D721Med (cell line): Measurements from ENCODE around the gene NME3.

Experiments
- DNase-seq: peaks from one replicate; pipeline ENCODE4 v3.0.0; 2011; ENCODE audit warnings: low spot score; ENCODE audit not compliant: insufficient read length
- FAIRE-seq: peaks from 2 replicates; lab custom pipeline; 2011; peaks lifted over from hg19 to GRCh38; lab: Jason Lieb, UNC
- TF ChIP-seq, protein P1 (sequence below): IDR thresholded peaks from 2 replicates; pipeline ENCODE4 v1.5.1; 2012; ENCODE audit warnings: mild to moderate bottlenecking, control low read depth; ENCODE audit not compliant: insufficient read depth; ENCODE audit errors: missing control alignments

NME3 gene

GRCh38 chr16:1754204-1754603, 17.1 kb downstream of the NME3 start:
- FAIRE-seq: no peak

DNA sequence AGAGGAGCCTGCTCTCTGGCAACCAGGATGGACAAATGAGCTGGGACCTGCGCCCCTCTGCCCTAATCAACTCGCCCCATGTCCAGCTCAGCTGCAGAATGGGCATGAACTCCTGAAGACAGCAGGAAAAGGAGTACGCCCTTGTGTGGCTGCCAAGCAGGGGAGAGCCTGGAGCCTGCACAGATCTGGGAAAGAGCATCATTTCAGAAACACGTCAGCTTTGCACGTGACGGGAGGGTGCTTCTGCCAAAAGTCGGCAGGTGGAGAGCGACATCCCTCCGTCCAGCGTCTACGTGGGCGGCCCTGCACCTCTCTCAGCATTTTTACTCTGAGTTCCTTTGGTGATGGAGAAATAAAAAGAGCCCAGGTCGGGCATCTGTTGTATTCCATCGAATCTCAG, 18.5 kb downstream of the NME3 start:
- TF ChIP-seq, protein P1, sequence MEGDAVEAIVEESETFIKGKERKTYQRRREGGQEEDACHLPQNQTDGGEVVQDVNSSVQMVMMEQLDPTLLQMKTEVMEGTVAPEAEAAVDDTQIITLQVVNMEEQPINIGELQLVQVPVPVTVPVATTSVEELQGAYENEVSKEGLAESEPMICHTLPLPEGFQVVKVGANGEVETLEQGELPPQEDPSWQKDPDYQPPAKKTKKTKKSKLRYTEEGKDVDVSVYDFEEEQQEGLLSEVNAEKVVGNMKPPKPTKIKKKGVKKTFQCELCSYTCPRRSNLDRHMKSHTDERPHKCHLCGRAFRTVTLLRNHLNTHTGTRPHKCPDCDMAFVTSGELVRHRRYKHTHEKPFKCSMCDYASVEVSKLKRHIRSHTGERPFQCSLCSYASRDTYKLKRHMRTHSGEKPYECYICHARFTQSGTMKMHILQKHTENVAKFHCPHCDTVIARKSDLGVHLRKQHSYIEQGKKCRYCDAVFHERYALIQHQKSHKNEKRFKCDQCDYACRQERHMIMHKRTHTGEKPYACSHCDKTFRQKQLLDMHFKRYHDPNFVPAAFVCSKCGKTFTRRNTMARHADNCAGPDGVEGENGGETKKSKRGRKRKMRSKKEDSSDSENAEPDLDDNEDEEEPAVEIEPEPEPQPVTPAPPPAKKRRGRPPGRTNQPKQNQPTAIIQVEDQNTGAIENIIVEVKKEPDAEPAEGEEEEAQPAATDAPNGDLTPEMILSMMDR: no peak
- no peak for FAIRE-seq
- no peak for DNase-seq

More at GRCh38 chr16:1754204-1754603, 17.1 kb downstream of the NME3 start:
- TF ChIP-seq, protein P1: no peak
- DNase-seq: no peak

- no peak for FAIRE-seq
Measured at GRCh38 chr16:1751946-1752345, 19.4 kb downstream of the NME3 start.

DNA sequence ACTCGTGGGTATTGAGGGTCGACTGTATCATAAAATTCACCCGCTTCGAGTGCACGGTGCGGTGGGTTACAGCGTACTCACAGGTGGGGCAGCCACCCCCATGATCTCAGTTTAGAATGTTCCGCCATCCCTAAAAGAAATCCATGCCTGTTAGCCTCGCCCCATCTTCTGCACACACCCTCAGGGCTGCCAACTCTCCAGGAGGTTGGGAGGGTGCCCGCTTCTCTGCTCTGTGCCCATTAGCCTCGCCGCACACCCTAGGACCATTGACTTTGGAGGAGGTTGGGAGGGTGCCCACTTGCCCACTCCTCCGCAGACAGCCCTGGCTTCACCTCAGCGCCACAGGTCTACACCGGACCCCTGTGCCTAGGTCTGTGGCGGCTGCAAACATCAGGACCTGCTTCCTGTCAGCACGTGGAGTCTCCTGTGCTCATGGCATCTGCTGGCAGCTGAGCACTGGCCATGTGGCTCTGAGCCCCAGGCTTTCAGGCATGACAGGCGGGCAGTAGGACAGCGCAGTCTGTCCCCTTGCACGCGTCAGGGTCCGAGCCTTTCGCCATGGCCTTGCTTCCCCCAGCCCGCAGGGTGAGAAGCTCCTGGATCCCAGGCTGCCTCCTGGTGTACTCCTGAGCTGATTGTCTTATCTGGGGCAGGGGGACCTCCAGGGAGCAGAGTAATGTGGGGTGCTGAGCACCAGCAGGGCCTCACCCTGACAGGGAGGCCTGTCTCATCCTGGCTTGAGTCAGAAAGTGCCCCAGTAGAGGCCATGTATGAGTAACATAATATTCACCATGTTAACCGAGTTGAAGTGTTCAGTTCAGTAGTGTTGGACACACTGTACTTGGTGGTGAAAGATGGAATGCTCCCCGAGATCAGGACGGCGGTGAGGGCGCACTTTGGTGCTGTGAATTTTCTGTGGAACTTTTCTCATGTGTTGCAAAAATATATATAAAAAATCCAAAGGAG, 21.9 kb downstream of the NME3 start:
- FAIRE-seq: no peak
- no peak for DNase-seq
- TF ChIP-seq, protein P1: no peak

More at GRCh38 chr16:1751946-1752345, 19.4 kb downstream of the NME3 start:
- TF ChIP-seq, protein P1: no peak
- no peak for DNase-seq

DNA sequence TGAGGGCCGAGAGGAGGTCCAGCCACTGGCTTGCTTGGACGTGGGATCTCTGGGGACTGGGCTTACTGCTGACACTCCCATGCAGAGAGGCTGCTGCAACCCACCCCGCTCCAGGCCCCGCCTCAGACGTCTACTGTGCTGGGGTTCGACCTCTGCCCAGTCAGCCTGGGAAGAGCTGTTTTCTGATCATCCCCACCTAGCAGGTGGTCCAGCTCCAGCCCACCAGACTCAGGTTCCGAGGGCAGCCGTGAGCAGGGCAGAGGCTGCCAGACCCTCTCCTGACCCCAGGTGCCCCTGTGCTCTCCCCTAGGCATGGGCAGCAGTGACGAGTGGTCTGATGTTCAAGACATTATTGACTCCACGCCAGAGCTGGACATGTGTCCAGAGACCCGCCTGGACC, 23.4 kb downstream of the NME3 start:
- TF ChIP-seq, protein P1: no peak
- DNase-seq (no peak), FAIRE-seq (no peak)

GRCh38 chr16:1746693-1747195, 24.6 kb downstream of the NME3 start:
- DNase-seq: no peak
- FAIRE-seq: no peak
- TF ChIP-seq, protein P1: no peak
